Articular chondrocyte of knee joint (primary cell): ENCODE data around the gene ITPKA. TPM values are rescaled to one million over a fixed set of nuclear protein-coding genes. Genes with fewer than 3 reads are reported as not detected.

Experiments
- small RNA-seq: library from RNA; depleted of rRNA; stranded (forward); fragments of <200 nt; gene quantifications from one replicate; pipeline ENCODE3, GENCODE V24; 2012
- total RNA-seq: library from RNA; depleted of rRNA; stranded (reverse); fragments of >200 nt; gene quantifications from 2 replicates; pipeline ENCODE4 v1.2.3, GENCODE V29; 2012

The ITPKA gene
- total RNA-seq: 0.11 and 0.26 TPM in 2 replicates

GRCh38 chr15:41493205-41493901 is at the start of gene ITPKA:
Gene ITPKA (plus strand): TSS chr15:41493874. CDS start chr15:41493928, 54 bp downstream.

GRCh38 chr15:41513506-41514227 is 20.0 kb downstream of the ITPKA start, which contains the start of gene LTK:
Gene LTK (minus strand): TSS chr15:41513827. CDS start chr15:41513709, 118 bp downstream.

Small RNA genes lying within 50 kb of the gene (small RNA-seq; reads per million reads assigned to genes)
- gene RNU6-1169P: not detected

Other genes starting within 250 kb of the ITPKA start
- 3.7 and 5.1 TPM in 2 replicates for gene OIP5, start 161.3 kb upstream of the ITPKA start, total RNA-seq
- 35.3 and 54.3 TPM in 2 replicates for gene NUSAP1, start 161.0 kb upstream of the ITPKA start, total RNA-seq
- 31.1 and 33.8 TPM in 2 replicates for gene NDUFAF1, start 91.4 kb upstream of the ITPKA start, total RNA-seq
- gene RTF1, start 76.8 kb upstream of the ITPKA start, total RNA-seq: 36.0 and 44.9 TPM in 2 replicates
- 0.11 and 0.13 TPM in 2 replicates for gene LTK, start 20.0 kb downstream of the ITPKA start, total RNA-seq
- gene RPAP1, start 50.4 kb downstream of the ITPKA start, total RNA-seq: 8.2 and 12.0 TPM in 2 replicates
- gene TYRO3, start 65.3 kb downstream of the ITPKA start, total RNA-seq: 4.8 and 7.3 TPM in 2 replicates
- gene MGA, start 166.5 kb downstream of the ITPKA start, total RNA-seq: 46.3 and 54.9 TPM in 2 replicates